IPS DF 4.7 (cell line): ENCODE data around the gene SLC2A4RG.
"Not testable (repeated sequence)": the region's sequence is repeated elsewhere in the genome, so short reads cannot be mapped to it uniquely, and the experiment has no call there.

Experiments
- DNase-seq: peaks from one replicate; pipeline ENCODE4 v3.0.0-alpha.2; 2013; ENCODE audit warnings: low spot score; ENCODE audit errors: extremely low read depth

The SLC2A4RG gene

DNA sequence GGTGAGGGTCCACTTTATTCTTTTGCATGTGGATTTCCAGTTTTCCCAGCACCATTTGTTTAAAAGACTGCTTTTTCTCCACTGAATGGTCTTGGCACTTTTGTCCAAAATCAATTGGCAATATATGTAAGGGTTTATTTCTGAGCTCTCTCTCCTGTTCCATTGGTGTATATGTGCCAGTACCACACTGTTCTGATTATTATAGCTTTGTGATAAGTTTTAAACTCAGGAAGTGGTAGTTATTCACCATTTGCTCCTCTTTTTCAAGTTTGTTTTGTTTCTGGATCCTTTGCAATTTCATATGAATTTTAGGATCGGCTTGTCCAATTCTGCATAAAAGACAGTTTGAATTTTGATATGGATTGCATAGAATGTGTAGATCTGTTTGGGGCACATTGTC lies 27.4 kb upstream of the SLC2A4RG start:
- no peak for DNase-seq

GRCh38 chr20:63714858-63715257 lies 24.7 kb upstream of the SLC2A4RG start:
- DNase-seq = no peak

DNA sequence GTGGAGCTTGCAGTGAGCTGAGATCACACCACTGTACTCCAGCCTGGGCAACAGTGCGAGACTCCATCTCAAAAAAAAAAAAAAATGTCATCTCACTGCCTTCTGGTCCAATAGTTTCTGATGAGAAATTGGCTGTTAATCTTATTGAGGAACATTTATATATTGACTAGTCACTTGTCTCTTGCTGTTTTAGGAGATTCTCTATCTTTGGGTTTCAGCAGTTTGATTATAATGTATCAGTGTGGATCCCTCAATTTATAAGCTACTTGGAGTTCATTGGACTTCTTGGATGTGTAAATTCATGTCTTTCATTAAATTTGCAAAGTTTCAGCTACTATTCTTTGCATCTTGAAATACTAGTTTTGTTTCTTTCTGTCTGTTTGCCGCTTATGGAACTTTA lies 20.6 kb upstream of the SLC2A4RG start:
- DNase-seq = no peak

GRCh38 chr20:63722967-63723622 lies 16.5 kb upstream of the SLC2A4RG start:
- DNase-seq = not testable (repeated sequence)

DNA sequence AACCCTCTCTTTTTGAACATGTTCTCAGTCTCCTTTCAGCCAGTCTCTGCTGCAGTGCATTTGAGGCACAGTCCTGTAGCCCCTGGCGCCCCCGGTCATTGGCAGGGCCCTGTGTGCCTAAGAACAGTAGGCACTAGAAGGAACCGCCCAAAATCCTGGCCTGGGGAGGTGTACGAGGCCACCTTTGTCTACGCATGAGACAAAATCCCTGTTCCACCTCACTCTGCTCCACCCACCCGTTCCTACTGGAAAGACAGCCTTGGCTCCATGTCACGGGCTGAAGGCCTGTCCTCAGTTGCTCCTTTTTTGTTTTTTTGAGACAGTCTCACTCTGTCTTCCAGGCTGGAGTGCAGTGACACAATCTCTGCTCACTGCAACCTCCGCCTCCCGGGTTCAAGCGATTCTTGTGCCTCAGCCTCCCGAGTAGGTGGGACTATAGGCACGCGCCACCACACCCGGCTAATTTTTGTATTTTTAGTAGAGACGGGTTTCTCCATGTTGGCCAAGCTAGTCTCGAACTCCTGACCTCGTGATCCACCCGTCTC lies 9.3 kb upstream of the SLC2A4RG start:
- not testable (repeated sequence) for DNase-seq

GRCh38 chr20:63731410-63731809 lies 8.2 kb upstream of the SLC2A4RG start:
- no peak for DNase-seq

- no peak for DNase-seq
Observed at GRCh38 chr20:63732118-63733095, 7.2 kb upstream of the SLC2A4RG start.

DNA sequence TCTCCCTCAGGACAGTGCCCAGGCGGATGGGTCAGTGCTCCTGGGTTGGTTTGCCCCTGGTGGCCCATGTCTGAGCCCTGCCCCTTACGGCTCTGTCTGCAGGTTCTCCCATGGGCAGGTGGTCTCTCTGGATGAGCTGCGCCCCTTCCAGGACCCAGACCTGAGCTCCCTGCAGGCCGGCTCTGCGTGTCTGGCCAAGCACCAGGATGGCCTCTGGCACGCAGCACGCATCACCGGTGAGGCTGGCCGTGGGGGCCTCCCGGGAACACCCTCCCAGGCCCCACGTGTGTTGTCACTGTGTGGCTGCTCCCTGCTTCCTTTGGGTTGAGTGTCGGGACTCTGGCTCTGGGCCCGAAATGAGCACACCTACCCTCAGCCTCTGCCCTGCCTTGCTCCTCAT lies 6.5 kb upstream of the SLC2A4RG start:
- DNase-seq = no peak

DNA sequence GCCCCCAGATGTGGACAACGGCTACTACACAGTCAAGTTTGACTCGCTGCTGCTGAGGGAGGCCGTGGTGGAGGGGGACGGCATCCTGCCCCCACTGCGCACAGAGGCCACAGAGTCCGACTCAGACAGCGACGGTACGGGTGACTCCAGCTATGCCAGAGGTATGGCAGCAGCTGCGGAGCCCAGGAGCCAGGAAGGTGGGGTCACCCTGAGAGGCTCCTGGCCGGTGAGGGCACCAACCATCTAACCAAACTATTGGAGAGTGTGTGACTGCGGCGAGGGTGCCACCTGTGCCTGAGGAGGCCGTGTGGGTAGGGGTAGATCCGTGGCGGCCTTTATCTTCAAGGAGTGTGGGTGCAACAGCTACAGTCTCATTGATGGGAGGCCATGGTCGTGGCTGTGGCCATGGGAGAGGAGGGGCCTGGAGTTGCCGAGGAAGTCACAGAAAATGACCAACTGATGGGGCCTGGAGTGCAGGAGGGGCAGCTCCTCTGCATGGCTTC lies 5.9 kb upstream of the SLC2A4RG start:
- no peak for DNase-seq

- no peak for DNase-seq
Observed at GRCh38 chr20:63734111-63734945, 5.2 kb upstream of the SLC2A4RG start.

GRCh38 chr20:63734946-63735858 lies 4.4 kb upstream of the SLC2A4RG start:
- no peak for DNase-seq

DNA sequence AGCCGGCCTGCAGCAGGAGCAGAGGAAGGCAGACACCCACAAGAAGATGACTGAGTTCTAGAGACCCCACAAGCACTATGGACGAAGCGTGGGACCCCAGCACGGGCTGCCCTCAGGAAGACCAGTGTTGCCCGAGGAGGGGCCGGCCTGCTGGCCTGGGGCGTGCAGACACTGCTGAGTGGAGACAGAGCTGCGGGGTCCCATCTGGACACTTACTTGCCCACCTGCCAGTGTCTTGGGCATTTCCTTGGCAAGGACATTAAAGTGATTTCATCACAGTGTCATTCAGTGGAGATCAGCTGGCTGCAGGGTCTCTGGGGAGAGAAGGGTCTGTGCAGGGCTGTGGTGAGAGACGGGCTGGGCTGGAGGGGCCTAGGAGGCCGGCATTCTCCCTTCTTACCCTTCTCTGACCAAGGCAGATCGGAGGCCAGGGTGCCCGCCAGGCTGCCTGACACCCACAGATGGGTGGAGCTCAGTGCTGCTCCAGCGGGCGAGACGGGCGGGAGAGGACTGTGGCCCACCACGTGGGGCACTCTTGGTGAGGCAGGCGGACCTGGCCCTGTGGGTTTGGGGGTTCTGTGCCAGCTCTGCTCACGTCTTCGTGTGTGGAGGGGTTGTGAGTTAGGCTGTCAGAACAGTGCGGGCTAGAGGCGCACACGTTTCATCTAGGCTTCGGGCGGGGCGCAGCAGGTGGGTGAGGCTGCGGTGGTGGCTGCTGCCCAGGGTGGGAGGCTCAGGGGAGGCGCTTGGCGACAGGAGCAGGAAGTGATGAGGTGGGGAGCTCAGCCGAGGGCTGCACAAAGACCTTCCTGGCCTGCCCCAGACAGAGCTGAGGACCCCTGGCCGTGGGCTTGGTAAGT lies 3.5 kb upstream of the SLC2A4RG start, which contains the start of gene LIME1:
Gene LIME1 (plus strand): TSS at position 806 of the 860 bp plus-strand sequence. CDS start 886 bp downstream, outside the sequence.
- no peak for DNase-seq

- DNase-seq = no peak
Observed at GRCh38 chr20:63736893-63737694, 2.5 kb upstream of the SLC2A4RG start.

DNA sequence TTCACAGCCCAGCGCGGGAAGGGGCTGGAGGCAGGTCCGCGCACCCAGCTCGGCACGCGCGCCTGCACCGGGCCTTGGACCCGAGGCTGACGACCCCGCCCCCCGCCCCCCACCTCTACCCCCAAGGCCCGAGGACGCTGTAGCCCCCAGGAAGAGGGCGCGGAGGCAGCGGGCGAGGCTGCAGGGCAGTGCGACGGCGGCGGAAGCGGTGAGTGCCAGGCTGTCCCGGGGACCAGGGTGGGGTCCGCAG lies 2.0 kb upstream of the SLC2A4RG start:
- DNase-seq = no peak

GRCh38 chr20:63737945-63738686 lies 1.5 kb upstream of the SLC2A4RG start:
- DNase-seq = no peak

- DNase-seq = no peak
Observed at GRCh38 chr20:63738687-63739129, 868 bp upstream of the SLC2A4RG start.

DNA sequence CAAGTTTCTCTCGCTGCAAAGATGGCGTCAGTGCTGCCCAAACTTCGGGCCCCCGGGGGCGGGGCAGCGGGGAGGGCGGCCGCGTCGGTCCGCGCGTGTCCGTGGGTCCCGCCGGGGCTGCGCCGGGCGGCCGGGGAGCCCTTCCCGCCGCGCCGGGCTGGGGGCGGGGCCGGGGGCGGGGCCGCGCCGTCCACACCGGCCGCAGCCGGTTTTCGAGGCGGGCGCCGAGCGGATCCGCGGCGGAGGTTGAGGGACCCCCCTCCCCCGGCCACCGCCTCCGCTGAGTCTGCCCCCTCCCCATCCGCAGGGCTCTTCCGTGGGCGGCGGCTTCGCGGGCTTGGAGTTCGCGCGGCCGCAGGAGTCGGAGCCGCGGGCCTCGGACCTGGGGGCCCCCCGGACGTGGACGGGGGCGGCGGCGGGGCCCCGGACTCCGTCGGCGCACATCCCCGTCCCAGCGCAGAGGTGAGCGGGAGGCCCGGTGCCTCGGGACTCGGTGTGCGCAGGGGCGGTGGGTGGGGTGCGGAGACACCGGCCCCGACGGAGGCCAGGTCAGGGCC lies 572 bp downstream of the SLC2A4RG start:
- no peak for DNase-seq
